ENCODE results near the gene NR1D2.
"Not testable (repeated sequence)": the region's sequence is repeated elsewhere in the genome, so short reads cannot be mapped to it uniquely, and the experiment has no call there.

- TF ChIP-seq POLR2AphosphoS5 (IDR thresholded peaks at IDR 0.05; ENCODE audit: borderline replicate concordance, low read depth, low read length); EZH2 (IDR thresholded peaks at IDR 0.05); FOXP2 (optimal IDR thresholded peaks at IDR 0.05; ENCODE audit: control extremely low read depth, extremely low read length, insufficient read depth): not testable (repeated sequence)
These were observed 27.3 kb upstream of the NR1D2 start for GRCh38 chr3:23917679-23918303.

Measured in SK-N-MC (cell line).